K562 (cell line): ENCODE measurements around the gene CTNNB1. TPM values are rescaled to one million over a fixed set of nuclear protein-coding genes. Genes with fewer than 3 reads are reported as not detected.

Experiments used
- ATAC-seq: fragments of 200-7000 bp; cut with Tn5 transposase; 3 replicates; pipeline ENCODE4 v1.9.1; 2020; ENCODE audit warnings: moderate library complexity
- BruUV-seq: library from RNA; stranded (reverse); fragments of 400-500 nt; replicated peaks from 2 replicates; lab custom pipeline; 2021; lab: Mats Ljungman, UMichigan
- CTCF ChIA-PET: fragments of 300-600 bp; formaldehyde crosslinking; extraction: SDS; loops from one replicate; lab custom pipeline; 2021; ENCODE audit warnings: low intra/inter-chr PET ratio; lab: Yijun Ruan, JAX
- POLR2A ChIA-PET: fragments of 300-600, 350-650 bp; sonication (Branson Sonifier 250); formaldehyde crosslinking; extraction: SDS; loops from one replicate; lab custom pipeline; 2021; ENCODE audit warnings: antibody characterized with exemption, inconsistent platforms; lab: Yijun Ruan, JAX
- DNase-seq, 4 experiments: peaks; one replicate each; pipeline versions ENCODE4 v3.0.0 to v3.0.0-alpha.2; 2011 to 2018; ENCODE audit warnings: low spot score in 3 of 4, mixed read lengths in 3 of 4; ENCODE audit errors: extremely low read depth in 1 of 4
- FAIRE-seq: peaks from 2 replicates; lab custom pipeline; 2011; peaks lifted over from hg19 to GRCh38; lab: Jason Lieb, UNC
- H2AFZ ChIP-seq: 2 replicates; pipeline ENCODE4 v1.6.0; 2011; ENCODE audit warnings: low read depth, low read length, control low read depth, inconsistent platforms
- H3K27ac ChIP-seq: fragments of 200-600 bp; 3 replicates; pipeline ENCODE4 v1.8.0; 2011; ENCODE audit warnings: low read depth, mild to moderate bottlenecking, control low read depth, inconsistent platforms, low read length, moderate library complexity, mixed read lengths; ENCODE audit errors: extremely low read depth
- H3K27me3 ChIP-seq, 2 experiments: fragments of 300-600 bp in 1 of 2; 2 replicates in 1 of 2; 3 replicates in 1 of 2; pipeline versions ENCODE4 v1.6.0 to v1.8.0; 2011; ENCODE audit warnings: inconsistent platforms in 2 of 2, low read length in 2 of 2, mild to moderate bottlenecking in 1 of 2, mixed read lengths in 1 of 2, moderate library complexity in 1 of 2; ENCODE audit not compliant: control insufficient read depth in 2 of 2, insufficient read depth in 2 of 2
- H3K36me3 ChIP-seq: fragments of 300-600 bp; 3 replicates; pipeline ENCODE4 v1.8.0; 2011; ENCODE audit warnings: mild to moderate bottlenecking, low read length, inconsistent platforms; ENCODE audit not compliant: control insufficient read depth, insufficient read depth
- H3K4me1 ChIP-seq, 2 experiments: fragments of 200-600 bp in 1 of 2; replicated peaks in 1 of 2; 2 replicates in 1 of 2; 3 replicates in 1 of 2; pipeline versions ENCODE4 v1.5.1 to v1.8.0; 2011; ENCODE audit warnings: inconsistent platforms in 2 of 2, low read length in 2 of 2, mild to moderate bottlenecking in 1 of 2, mixed read lengths in 1 of 2, moderate library complexity in 1 of 2; ENCODE audit not compliant: control insufficient read depth in 2 of 2, insufficient read depth in 2 of 2
- H3K4me2 ChIP-seq: 2 replicates; pipeline ENCODE4 v1.6.1; 2011; ENCODE audit warnings: low read length, control low read depth, inconsistent platforms, mixed read lengths; ENCODE audit not compliant: insufficient read depth
- H3K4me3 ChIP-seq: fragments of 200-600 bp; sonication (generic), shearing (Covaris generic); 2 replicates; pipeline ENCODE4 v1.5.1; 2016; ENCODE audit warnings: control low read depth, inconsistent platforms
- H3K79me2 ChIP-seq: fragments of 200-600 bp; 3 replicates; pipeline ENCODE4 v1.8.0; 2011; ENCODE audit warnings: low read length, inconsistent platforms; ENCODE audit not compliant: control insufficient read depth, insufficient read depth
- H3K9ac ChIP-seq, 2 experiments: 2 replicates each; pipeline versions ENCODE4 v1.6.0 to v1.6.1; 2011; ENCODE audit warnings: low read depth in 2 of 2, low read length in 2 of 2, control low read depth in 1 of 2, inconsistent platforms in 1 of 2, mild to moderate bottlenecking in 1 of 2, mixed read lengths in 1 of 2; ENCODE audit not compliant: insufficient read depth in 1 of 2
- H3K9me1 ChIP-seq: one replicate; pipeline ENCODE4 v1.6.0; 2011; ENCODE audit warnings: inconsistent platforms, mild to moderate bottlenecking, low read length, moderate library complexity; ENCODE audit not compliant: control insufficient read depth, insufficient read depth
- H3K9me3 ChIP-seq: replicated peaks from 2 replicates; pipeline ENCODE4 v1.5.1; 2011; ENCODE audit warnings: low read depth, low read length, inconsistent platforms; ENCODE audit not compliant: control insufficient read depth, insufficient read depth
- H4K20me1 ChIP-seq: replicated peaks from 2 replicates; pipeline ENCODE4 v1.6.1; 2011; ENCODE audit warnings: low read length, inconsistent platforms, mixed read lengths; ENCODE audit not compliant: control insufficient read depth, insufficient read depth
- CEBPG ChIP-seq, 3 experiments: fragments of 200-800 bp in 1 of 3; sonication (Bioruptor generic) in 1 of 3; sonication (generic) in 1 of 3; formaldehyde crosslinking in 1 of 3; IDR thresholded peaks in 2 of 3; conservative IDR thresholded peaks in 1 of 3; 2 replicates each; pipeline versions ENCODE4 v1.6.1 to v1.8.0; 2016 to 2022; ENCODE audit warnings: missing compliant biosample characterization in 2 of 3, missing genetic modification characterization in 2 of 3, mild to moderate bottlenecking in 1 of 3, missing genetic modification reagents in 1 of 3
- ERF ChIP-seq: fragments of 450-650 bp; formaldehyde crosslinking; IDR thresholded peaks from 2 replicates; pipeline ENCODE4 v1.4.0; 2020; ENCODE audit warnings: mild to moderate bottlenecking, mixed read lengths
- ZKSCAN1 ChIP-seq: fragments of 150-350 bp; IDR thresholded peaks from 2 replicates; pipeline ENCODE4 v1.6.1; 2016; ENCODE audit warnings: low read depth, low read length
- ZNF699 ChIP-seq: fragments of 250-450 bp; sonication (Bioruptor Pico); IDR thresholded peaks from 2 replicates; pipeline ENCODE4 v1.8.0; 2021; ENCODE audit warnings: mild to moderate bottlenecking, moderate library complexity; ENCODE audit not compliant: insufficient replicate concordance
- ZNF764 ChIP-seq: fragments of 250-450 bp; sonication (Bioruptor Pico); IDR thresholded peaks from 2 replicates; pipeline ENCODE4 v1.4.0; 2020; ENCODE audit warnings: low read depth, mild to moderate bottlenecking, moderate library complexity
- WGBS: fragments of 100-300 bp; shearing (Covaris generic); methylation state at CpG from one replicate; pipeline ENCODE4 v1.1.6; 2016; ENCODE audit warnings: low coverage, mixed read lengths; ENCODE audit not compliant: insufficient coverage; ENCODE audit errors: missing lambda C conversion rate; 5-methylcytosine and 5-hydroxymethylcytosine counted together
- in situ Hi-C: fragments of 300-500 bp; cut with MboI; formaldehyde crosslinking; loops from 4 replicates; pipeline ENCODE4 v1.15.0; 2018; ENCODE audit warnings: inconsistent platforms, mixed read lengths
- intact Hi-C: fragments of 100-400 bp; cut with micrococcal nuclease; formaldehyde crosslinking; loops from 2 replicates; pipeline ENCODE4 v1.14.2; 2022
- polyA plus RNA-seq, 8 experiments: library from polyadenylated mRNA; depleted of rRNA in 4 of 8; stranded (reverse) in 5 of 8; unstranded in 3 of 8; fragments of >200 nt; fragmentation: Nextera tagmentation in 2 of 8; fragmentation: Illumina TruSeq in 1 of 8; extraction: Ambion mirVana in 2 of 8; extraction: Trizol in 1 of 8; gene quantifications; 2 replicates each; pipeline versions ENCODE4 v1.2.1 to v1.2.3, GENCODE V29; 2011 to 2014; ENCODE audit warnings: inconsistent platforms in 1 of 8, missing spikeins in 1 of 8
- total RNA-seq, 7 experiments: library from RNA; depleted of rRNA in 6 of 7; stranded (reverse); fragments of >200 nt in 6 of 7; fragmentation: Illumina TruSeq in 2 of 7; extraction: Trizol in 2 of 7; gene quantifications; 2 replicates each; pipeline versions ENCODE4 v1.2.1 to v1.2.3, GENCODE V29; 2011 to 2021; ENCODE audit warnings: low replicate concordance in 1 of 7
- TF ChIP-seq, protein P1 (sequence below): sonication (generic); formaldehyde crosslinking; IDR thresholded peaks from 2 replicates; pipeline ENCODE4 v1.8.0; 2023; ENCODE audit warnings: mild to moderate bottlenecking, missing genetic modification reagents

The CTNNB1 gene
- total and polyA plus RNA-seq, 9 of the 15 experiments (the other 6 are each of a cell fraction or from before 2014, with no cell fraction given), result 44.3 to 193 (median 154) TPM

- no peak for TF ChIP-seq ERF
- no peak for TF ChIP-seq ZNF699 (CRISPR knock-in tag)
- TF ChIP-seq, protein P1, sequence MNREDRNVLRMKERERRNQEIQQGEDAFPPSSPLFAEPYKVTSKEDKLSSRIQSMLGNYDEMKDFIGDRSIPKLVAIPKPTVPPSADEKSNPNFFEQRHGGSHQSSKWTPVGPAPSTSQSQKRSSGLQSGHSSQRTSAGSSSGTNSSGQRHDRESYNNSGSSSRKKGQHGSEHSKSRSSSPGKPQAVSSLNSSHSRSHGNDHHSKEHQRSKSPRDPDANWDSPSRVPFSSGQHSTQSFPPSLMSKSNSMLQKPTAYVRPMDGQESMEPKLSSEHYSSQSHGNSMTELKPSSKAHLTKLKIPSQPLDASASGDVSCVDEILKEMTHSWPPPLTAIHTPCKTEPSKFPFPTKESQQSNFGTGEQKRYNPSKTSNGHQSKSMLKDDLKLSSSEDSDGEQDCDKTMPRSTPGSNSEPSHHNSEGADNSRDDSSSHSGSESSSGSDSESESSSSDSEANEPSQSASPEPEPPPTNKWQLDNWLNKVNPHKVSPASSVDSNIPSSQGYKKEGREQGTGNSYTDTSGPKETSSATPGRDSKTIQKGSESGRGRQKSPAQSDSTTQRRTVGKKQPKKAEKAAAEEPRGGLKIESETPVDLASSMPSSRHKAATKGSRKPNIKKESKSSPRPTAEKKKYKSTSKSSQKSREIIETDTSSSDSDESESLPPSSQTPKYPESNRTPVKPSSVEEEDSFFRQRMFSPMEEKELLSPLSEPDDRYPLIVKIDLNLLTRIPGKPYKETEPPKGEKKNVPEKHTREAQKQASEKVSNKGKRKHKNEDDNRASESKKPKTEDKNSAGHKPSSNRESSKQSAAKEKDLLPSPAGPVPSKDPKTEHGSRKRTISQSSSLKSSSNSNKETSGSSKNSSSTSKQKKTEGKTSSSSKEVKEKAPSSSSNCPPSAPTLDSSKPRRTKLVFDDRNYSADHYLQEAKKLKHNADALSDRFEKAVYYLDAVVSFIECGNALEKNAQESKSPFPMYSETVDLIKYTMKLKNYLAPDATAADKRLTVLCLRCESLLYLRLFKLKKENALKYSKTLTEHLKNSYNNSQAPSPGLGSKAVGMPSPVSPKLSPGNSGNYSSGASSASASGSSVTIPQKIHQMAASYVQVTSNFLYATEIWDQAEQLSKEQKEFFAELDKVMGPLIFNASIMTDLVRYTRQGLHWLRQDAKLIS (CRISPR knock-in tag), result no peak
- TF ChIP-seq ZKSCAN1, result no peak
Measured at GRCh38 chr3:41250825-41251224, 51.5 kb downstream of the CTNNB1 start (continued).

GRCh38 chr3:41251593-41251992 lies 52.3 kb downstream of the CTNNB1 start:
- POLR2A ChIA-PET, result no interaction called here
- Histone ChIP-seq H3K9me3 (no peaks in the 10 kb centered on the region), H3K36me3 (no peaks in the 10 kb centered on the region), H2AFZ (no peak overlapping the region), H3K4me1 (no peaks in the 10 kb centered on the region), H3K4me3 (no peak overlapping the region), H3K9me1 (no peaks in the 10 kb centered on the region), H4K20me1 (no peaks in the 10 kb centered on the region), H3K9ac (no peak overlapping the region), H3K4me2 (no peak overlapping the region), H3K27me3 (peaks cover 4 to 22% of the 10 kb centered on the region in 2 experiments; a peak in 3 of 5 replicates), H3K27ac (no peak overlapping the region), H3K79me2 (no peaks in the 10 kb centered on the region)
- FAIRE-seq (no peak), DNase-seq (no peak), ATAC-seq (no peak)
- no peak for TF ChIP-seq ZNF764
- no peak for TF ChIP-seq CEBPG (CRISPR knock-in tag; IDR thresholded peaks at IDR 0.05)
- TF ChIP-seq CEBPG (tag; conservative IDR thresholded peaks at IDR 0.05 in 1 of 2, IDR thresholded peaks at IDR 0.05 in 1 of 2), result 0 out of 4 replicates have a peak, but pooled peaks of 1 of the 2 experiments have one; percentile 13
- BruUV-seq, result no TSS peak
- CTCF ChIA-PET, result no interaction called here
- in situ Hi-C loops (no loop called here), intact Hi-C loops (no loop called here)
- 0% methylated on average over 1 of the region's 1 CpG for WGBS
